CD4-positive, alpha-beta T cell (primary cell): ENCODE data around the gene ZNF804B. TPM values are rescaled to one million over a fixed set of nuclear protein-coding genes. Genes with fewer than 3 reads are reported as not detected.
A peak's percentile ranks its signal among the peaks of the same experiment; 100 is the strongest.

ENCODE experiments used
- ATAC-seq: fragments of 200-7000 bp; cut with Tn5 transposase; one replicate; pipeline ENCODE4 v1.10.0; 2022; ENCODE audit warnings: mild to moderate bottlenecking; ENCODE audit not compliant: poor library complexity
- CTCF ChIA-PET: fragments of 350-600 bp; sonication (Branson Sonifier 250); formaldehyde crosslinking; loops from one replicate; lab custom pipeline; 2021; ENCODE audit warnings: antibody characterized with exemption, inconsistent platforms; lab: Charles Lee
- POLR2A ChIA-PET: fragments of 350-600 bp; sonication (Branson Sonifier 250); formaldehyde crosslinking; loops from one replicate; lab custom pipeline; 2021; ENCODE audit warnings: antibody characterized with exemption, inconsistent platforms; lab: Charles Lee
- DNase-seq, 14 experiments: peaks; one replicate each; pipeline ENCODE4 v3.0.0-alpha.2; 2013 to 2020; ENCODE audit warnings: mixed read lengths in 2 of 14
- H3K27ac ChIP-seq, 2 donors: one replicate each; pipeline versions ENCODE4 v1.5.1 to v1.7.0; 2013; ENCODE audit warnings: low read length in 2 of 2, low read depth in 1 of 2, mild to moderate bottlenecking in 1 of 2
- H3K27me3 ChIP-seq, 2 experiments: 1 replicate in 1 of 2; 2 replicates in 1 of 2; pipeline versions ENCODE4 v1.6.1 to v1.7.0; 2013; ENCODE audit warnings: low read length in 2 of 2, control low read depth in 1 of 2, mild to moderate bottlenecking in 1 of 2, moderate library complexity in 1 of 2; ENCODE audit not compliant: insufficient read depth in 2 of 2, control insufficient read depth in 1 of 2
- H3K36me3 ChIP-seq: one replicate; pipeline ENCODE4 v1.6.1; 2013; ENCODE audit warnings: low read length, control low read depth; ENCODE audit not compliant: insufficient read depth
- H3K4me1 ChIP-seq: one replicate; pipeline ENCODE4 v1.6.1; 2013; ENCODE audit warnings: low read length, control low read depth; ENCODE audit not compliant: insufficient read depth
- H3K4me3 ChIP-seq: one replicate; pipeline ENCODE4 v1.5.1; 2013; ENCODE audit warnings: mild to moderate bottlenecking, low read length, moderate library complexity
- H3K9me3 ChIP-seq, 2 experiments: 1 replicate in 1 of 2; 2 replicates in 1 of 2; pipeline versions ENCODE4 v1.6.1 to v1.7.0; 2013; ENCODE audit warnings: low read length in 2 of 2, mild to moderate bottlenecking in 2 of 2, control low read depth in 1 of 2, moderate library complexity in 1 of 2; ENCODE audit not compliant: control insufficient read depth in 1 of 2, insufficient read depth in 1 of 2
- H3K27ac Mint-ChIP-seq: one replicate; pipeline ENCODE4 v1.8.0; 2020; ENCODE audit warnings: mixed read lengths
- H3K27me3 Mint-ChIP-seq: one replicate; pipeline ENCODE4 v1.8.0; 2021; ENCODE audit warnings: mixed read lengths
- H3K36me3 Mint-ChIP-seq: one replicate; pipeline ENCODE4 v1.8.0; 2021; ENCODE audit warnings: low read depth, mixed read lengths
- H3K4me1 Mint-ChIP-seq: one replicate; pipeline ENCODE4 v1.8.0; 2021; ENCODE audit warnings: low read depth, mixed read lengths
- H3K4me3 Mint-ChIP-seq: one replicate; pipeline ENCODE4 v1.8.0; 2020; ENCODE audit warnings: mild to moderate bottlenecking, mixed read lengths
- H3K9me3 Mint-ChIP-seq: one replicate; pipeline ENCODE4 v1.8.0; 2020; ENCODE audit warnings: mixed read lengths
- intact Hi-C, 2 experiments: fragments of 100-400 bp; cut with DNase I in 1 of 2; cut with micrococcal nuclease in 1 of 2; formaldehyde crosslinking; loops; one replicate each; pipeline versions ENCODE4 v1.15.1 to v1.9.0; 2023 to 2025; cut with DNase I, micrococcal nuclease
- total RNA-seq, 174 experiments: library from RNA in 2 of 174; stranded (reverse) in 2 of 174; gene quantifications; one replicate each; pipeline ENCODE4 v1.2.3 and lab custom pipeline; 2021 to 2026
- TF ChIP-seq, protein P1 (sequence below): fragments of 200-600 bp; IDR thresholded peaks from one replicate; pipeline ENCODE4 v1.8.0; 2022; ENCODE audit warnings: antibody characterized with exemption, mild to moderate bottlenecking

The ZNF804B gene
- total RNA-seq, 2 experiments from 2014 or later, result not detected

DNA sequence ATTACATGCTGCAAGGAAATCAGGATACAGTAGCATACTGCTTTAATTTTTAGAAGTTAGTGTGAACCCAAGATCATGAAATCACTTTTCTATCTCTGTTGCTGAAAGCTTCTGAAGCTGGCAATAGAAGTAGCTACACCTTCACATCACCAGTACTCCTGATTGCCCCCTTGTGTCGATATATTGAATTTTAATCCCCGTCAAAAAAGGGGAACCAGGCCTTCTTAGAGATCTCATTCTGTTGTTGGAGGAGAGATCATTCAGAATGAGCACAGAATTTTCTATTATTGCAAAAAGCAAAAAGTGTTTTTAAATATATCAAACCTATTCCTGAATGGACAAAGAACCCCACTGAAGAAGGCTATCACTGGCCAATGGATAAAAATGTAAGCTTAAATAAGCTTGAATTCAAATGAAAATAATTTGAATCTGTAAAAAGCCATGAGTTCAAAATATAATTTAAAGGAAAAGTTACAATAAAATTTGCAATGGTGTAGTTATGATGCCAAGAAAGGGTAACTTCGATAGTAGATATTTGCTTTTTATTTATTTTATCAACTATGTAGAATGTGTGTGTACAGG lies 75.7 kb downstream of the ZNF804B start:
- no peaks in the 10 kb centered on the region for H3K27me3 ChIP-seq
- H3K9me3 ChIP-seq, result no peaks in the 10 kb centered on the region
- H3K27me3 Mint-ChIP-seq, result no peaks in the 10 kb centered on the region
- no peaks in the 10 kb centered on the region for H3K36me3 Mint-ChIP-seq
- H3K4me1 Mint-ChIP-seq, result no peaks in the 10 kb centered on the region
- ATAC-seq, result no peak
- peak in 3 of 14 experiments; percentile 3 to 5 (median 4) for DNase-seq
- H3K36me3 ChIP-seq, result no peaks in the 10 kb centered on the region
- no peaks in the 10 kb centered on the region for H3K4me1 ChIP-seq
- no peaks in the 10 kb centered on the region for H3K9me3 Mint-ChIP-seq
- no peak overlapping the region for H3K27ac Mint-ChIP-seq
- intact Hi-C loops, result no loop called here
- H3K4me3 ChIP-seq, result no peak overlapping the region
- TF ChIP-seq, protein P1, sequence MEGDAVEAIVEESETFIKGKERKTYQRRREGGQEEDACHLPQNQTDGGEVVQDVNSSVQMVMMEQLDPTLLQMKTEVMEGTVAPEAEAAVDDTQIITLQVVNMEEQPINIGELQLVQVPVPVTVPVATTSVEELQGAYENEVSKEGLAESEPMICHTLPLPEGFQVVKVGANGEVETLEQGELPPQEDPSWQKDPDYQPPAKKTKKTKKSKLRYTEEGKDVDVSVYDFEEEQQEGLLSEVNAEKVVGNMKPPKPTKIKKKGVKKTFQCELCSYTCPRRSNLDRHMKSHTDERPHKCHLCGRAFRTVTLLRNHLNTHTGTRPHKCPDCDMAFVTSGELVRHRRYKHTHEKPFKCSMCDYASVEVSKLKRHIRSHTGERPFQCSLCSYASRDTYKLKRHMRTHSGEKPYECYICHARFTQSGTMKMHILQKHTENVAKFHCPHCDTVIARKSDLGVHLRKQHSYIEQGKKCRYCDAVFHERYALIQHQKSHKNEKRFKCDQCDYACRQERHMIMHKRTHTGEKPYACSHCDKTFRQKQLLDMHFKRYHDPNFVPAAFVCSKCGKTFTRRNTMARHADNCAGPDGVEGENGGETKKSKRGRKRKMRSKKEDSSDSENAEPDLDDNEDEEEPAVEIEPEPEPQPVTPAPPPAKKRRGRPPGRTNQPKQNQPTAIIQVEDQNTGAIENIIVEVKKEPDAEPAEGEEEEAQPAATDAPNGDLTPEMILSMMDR, result no peak
- POLR2A ChIA-PET, result no interaction called here
- no peak overlapping the region for H3K4me3 Mint-ChIP-seq
- CTCF ChIA-PET, result no interaction called here
- H3K27ac ChIP-seq, result no peak overlapping the region

DNA sequence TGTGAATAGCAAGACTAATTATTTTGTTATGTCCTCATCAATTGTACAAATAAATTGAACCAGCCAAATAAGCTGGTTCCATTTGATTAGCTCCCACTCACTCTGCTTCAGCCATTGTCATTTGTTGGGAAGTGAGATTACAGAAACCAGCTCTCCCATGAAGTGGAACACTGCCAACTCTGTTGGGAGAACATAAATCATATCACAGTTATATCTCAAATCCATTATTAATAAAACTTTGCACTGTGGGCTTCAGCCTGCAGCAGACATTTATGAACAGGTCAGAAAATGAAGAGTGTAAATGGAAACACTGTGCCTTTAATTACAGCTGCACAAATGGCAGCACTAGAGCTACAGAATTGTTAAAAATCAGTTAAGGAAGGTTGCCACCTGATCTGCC lies 82.7 kb downstream of the ZNF804B start:
- intact Hi-C loops, result no loop called here
- no peak overlapping the region for H3K4me3 ChIP-seq
- ChIA-PET CTCF (no interaction called here), POLR2A (no interaction called here)
- DNase-seq (no peak), ATAC-seq (no peak)
- Mint-ChIP-seq H3K27me3 (no peaks in the 10 kb centered on the region), H3K4me3 (no peak overlapping the region), H3K9me3 (no peaks in the 10 kb centered on the region), H3K27ac (no peak overlapping the region), H3K4me1 (no peaks in the 10 kb centered on the region), H3K36me3 (no peaks in the 10 kb centered on the region)
- no peaks in the 10 kb centered on the region for H3K4me1 ChIP-seq
- no peaks in the 10 kb centered on the region for H3K27me3 ChIP-seq
- TF ChIP-seq, protein P1, result no peak
- no peaks in the 10 kb centered on the region for H3K9me3 ChIP-seq
- H3K36me3 ChIP-seq, result no peaks in the 10 kb centered on the region
- no peak overlapping the region for H3K27ac ChIP-seq

DNA sequence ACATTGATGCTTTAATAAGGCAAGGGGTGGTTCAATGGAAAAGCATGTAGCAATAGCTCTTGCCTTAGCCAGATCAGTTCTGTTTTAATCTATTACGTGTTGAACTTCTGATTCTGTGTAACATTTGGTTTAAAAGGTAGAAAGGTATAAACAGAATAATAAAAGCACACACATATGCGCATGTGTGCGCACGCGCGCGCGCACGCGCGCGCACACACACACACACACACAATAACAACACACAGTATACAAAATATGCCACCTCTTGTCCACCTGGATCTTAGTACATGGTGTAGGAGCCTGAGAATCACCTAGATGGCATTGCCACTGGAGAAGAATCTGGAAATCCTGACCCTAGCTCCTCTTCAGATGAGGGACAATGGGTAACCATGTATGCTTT lies 85.6 kb downstream of the ZNF804B start:
- H3K4me3 Mint-ChIP-seq, result no peak overlapping the region
- Histone ChIP-seq H3K4me1 (no peaks in the 10 kb centered on the region), H3K9me3 (no peaks in the 10 kb centered on the region), H3K36me3 (no peaks in the 10 kb centered on the region), H3K4me3 (no peak overlapping the region), H3K27ac (no peak overlapping the region), H3K27me3 (no peaks in the 10 kb centered on the region)
- no peaks in the 10 kb centered on the region for H3K9me3 Mint-ChIP-seq
- ATAC-seq (no peak), DNase-seq (no peak)
- intact Hi-C loops, result no loop called here
- H3K36me3 Mint-ChIP-seq, result no peaks in the 10 kb centered on the region
- TF ChIP-seq, protein P1, result no peak
- CTCF ChIA-PET, result interaction anchor here (0.9 kb wide), 1 partner anchor 14 kb away, joined by 3 read pairs; no protein-coding TSS in a partner anchor
- no peaks in the 10 kb centered on the region for H3K4me1 Mint-ChIP-seq
- POLR2A ChIA-PET, result no interaction called here
- H3K27me3 Mint-ChIP-seq, result no peaks in the 10 kb centered on the region
- no peak overlapping the region for H3K27ac Mint-ChIP-seq
